GM12878 (cell line): ENCODE results near the gene NLGN2. TPM values are rescaled to one million over a fixed set of nuclear protein-coding genes. Genes with fewer than 3 reads are reported as not detected.

Source experiments
- BCL11A ChIP-seq: IDR thresholded peaks from 2 replicates; pipeline ENCODE4 v1.6.1; 2011; ENCODE audit warnings: low read depth, low read length
- BHLHE40 ChIP-seq, 2 experiments: fragments of 450-650 bp in 1 of 2; IDR thresholded peaks; 2 replicates each; pipeline ENCODE4 v1.6.1; 2011 to 2017; ENCODE audit warnings: low read depth in 2 of 2, borderline replicate concordance in 1 of 2, improper control_type of control experiment in 1 of 2, low read length in 1 of 2, mild to moderate bottlenecking in 1 of 2
- BMI1 ChIP-seq: fragments of 450-650 bp; IDR thresholded peaks from 2 replicates; pipeline ENCODE4 v1.6.1; 2016; ENCODE audit warnings: mild to moderate bottlenecking, moderate library complexity, borderline replicate concordance
- CHD2 ChIP-seq: IDR thresholded peaks from 2 replicates; pipeline ENCODE4 v1.6.1; 2011; ENCODE audit warnings: low read depth, low read length, improper control_type of control experiment, borderline replicate concordance
- DPF2 ChIP-seq: fragments of 450-650 bp; IDR thresholded peaks from 2 replicates; pipeline ENCODE4 v1.6.1; 2017; ENCODE audit warnings: mild to moderate bottlenecking
- EGR1 ChIP-seq, 2 experiments: IDR thresholded peaks; 1 replicate in 1 of 2; 2 replicates in 1 of 2; pipeline ENCODE4 v1.6.1; 2011 to 2012; ENCODE audit warnings: low read depth in 2 of 2, low read length in 2 of 2, borderline replicate concordance in 1 of 2, mild to moderate bottlenecking in 1 of 2, moderate library complexity in 1 of 2
- ETV6 ChIP-seq, 2 experiments: fragments of 450-650 bp in 1 of 2; IDR thresholded peaks in 1 of 2; conservative IDR thresholded peaks in 1 of 2; 2 replicates each; pipeline ENCODE4 v1.6.1; 2014; ENCODE audit warnings: antibody characterized with exemption in 1 of 2, borderline replicate concordance in 1 of 2, low read depth in 1 of 2, mild to moderate bottlenecking in 1 of 2, moderate library complexity in 1 of 2
- FOS ChIP-seq: IDR thresholded peaks from 3 replicates; pipeline ENCODE4 v1.6.1; 2011; ENCODE audit warnings: borderline replicate concordance; ENCODE audit not compliant: insufficient read length; ENCODE audit errors: extremely low read depth
- HDAC6 ChIP-seq: fragments of 200-600 bp; sonication (generic); IDR thresholded peaks from one replicate; pipeline ENCODE4 v1.8.0; 2017; ENCODE audit warnings: antibody characterized with exemption; ENCODE audit not compliant: unreplicated experiment
- IKZF1 ChIP-seq: fragments of 450-650 bp; conservative IDR thresholded peaks from 2 replicates; pipeline ENCODE4 v1.6.1; 2017; ENCODE audit warnings: antibody characterized with exemption, mild to moderate bottlenecking
- MEF2B ChIP-seq: fragments of 450-650 bp; IDR thresholded peaks from 2 replicates; pipeline ENCODE4 v1.6.1; 2018; ENCODE audit warnings: mild to moderate bottlenecking, moderate library complexity; ENCODE audit not compliant: partially characterized antibody, poor library complexity, severe bottlenecking
- MTA2 ChIP-seq: fragments of 450-650 bp; IDR thresholded peaks from 2 replicates; pipeline ENCODE4 v1.6.1; 2016; ENCODE audit warnings: low read depth, mild to moderate bottlenecking, moderate library complexity
- MYC ChIP-seq: IDR thresholded peaks from 2 replicates; pipeline ENCODE4 v1.6.1; 2011; ENCODE audit warnings: mild to moderate bottlenecking, low read length, moderate library complexity, inconsistent platforms; ENCODE audit not compliant: insufficient read depth, insufficient replicate concordance, insufficient read length, severe bottlenecking
- NR2C2 ChIP-seq: IDR thresholded peaks from 2 replicates; pipeline ENCODE4 v1.6.1; 2011; ENCODE audit warnings: borderline replicate concordance, low read depth; ENCODE audit not compliant: control insufficient read depth, insufficient read length
- POLR2A ChIP-seq: IDR thresholded peaks from 2 replicates; pipeline ENCODE4 v1.6.1; 2011; ENCODE audit warnings: low read depth, mild to moderate bottlenecking, low read length
- RAD51 ChIP-seq: fragments of 450-650 bp; IDR thresholded peaks from 2 replicates; pipeline ENCODE4 v1.6.1; 2016; ENCODE audit warnings: moderate library complexity, mild to moderate bottlenecking, inconsistent platforms
- RCOR1 ChIP-seq: conservative IDR thresholded peaks from 2 replicates; pipeline ENCODE4 v1.6.1; 2012; ENCODE audit warnings: low read depth, low read length, improper control_type of control experiment
- SMC3 ChIP-seq: IDR thresholded peaks from 2 replicates; pipeline ENCODE4 v1.6.1; 2011; ENCODE audit warnings: low read length, improper control_type of control experiment, borderline replicate concordance
- SPI1 ChIP-seq: IDR thresholded peaks from 2 replicates; pipeline ENCODE4 v1.6.1; 2011; ENCODE audit warnings: low read depth, mild to moderate bottlenecking, low read length, moderate library complexity, borderline replicate concordance; ENCODE audit not compliant: insufficient read depth
- SREBF1 ChIP-seq: IDR thresholded peaks from 2 replicates; pipeline ENCODE4 v1.6.1; 2012; ENCODE audit warnings: mild to moderate bottlenecking, low read length
- TARDBP ChIP-seq: IDR thresholded peaks from 2 replicates; pipeline ENCODE4 v1.6.1; 2016; ENCODE audit warnings: borderline replicate concordance
- ZBTB11 ChIP-seq: fragments of 450-650 bp; formaldehyde crosslinking; IDR thresholded peaks from 2 replicates; pipeline ENCODE4 v1.5.0; 2022; ENCODE audit warnings: mild to moderate bottlenecking, missing genetic modification characterization
- ZBTB33 ChIP-seq: fragments of 450-650 bp; IDR thresholded peaks from 2 replicates; pipeline ENCODE4 v1.6.1; 2017; ENCODE audit warnings: mild to moderate bottlenecking
- polyA plus RNA-seq, 11 experiments: library from polyadenylated mRNA; depleted of rRNA in 4 of 11; unstranded in 6 of 11; stranded (reverse) in 5 of 11; fragments of >200 nt; fragmentation: Nextera tagmentation in 4 of 11; fragmentation: Illumina TruSeq in 1 of 11; extraction: Ambion mirVana in 4 of 11; extraction: Trizol in 1 of 11; gene quantifications; 1 replicate in 1 of 11; 2 replicates in 10 of 11; pipeline versions ENCODE4 v1.2.1 to v1.2.3, GENCODE V29; 2011 to 2016; ENCODE audit warnings: inconsistent platforms in 2 of 11, missing spikeins in 2 of 11, low read depth in 1 of 11
- total RNA-seq, 4 experiments: library from RNA; depleted of rRNA in 3 of 4; stranded (reverse); fragments of >200 nt in 3 of 4; fragmentation: Illumina TruSeq in 1 of 4; extraction: Trizol in 1 of 4; gene quantifications; 2 replicates each; pipeline versions ENCODE4 v1.2.1 to v1.2.3, GENCODE V29; 2013 to 2021

NLGN2 gene
- total and polyA plus RNA-seq, 10 of the 15 experiments (the other 5 are each of a cell fraction or from before 2014, with no cell fraction given): 0.02 to 0.87 (median 0.11) TPM; not detected in 2

GRCh38 chr17:7440113-7440833 lies 32.6 kb downstream of the NLGN2 start (continued):
- TF ChIP-seq MYC: no peak
- no peak for TF ChIP-seq ZBTB33
- no peak for TF ChIP-seq RCOR1
- TF ChIP-seq ZBTB11 (CRISPR knock-in tag): no peak
- peak; percentile 75 for TF ChIP-seq RAD51
- peak in 1 of 2 experiments; percentile 72; a peak in 2 of 3 replicates for TF ChIP-seq EGR1 (IDR thresholded peaks at IDR 0.05; ENCODE audit: borderline replicate concordance in 1 of 2, low read depth in 2 of 2, low read length in 2 of 2)
- TF ChIP-seq FOS: no peak
- TF ChIP-seq POLR2A: peak; percentile 54; the same call in 1 of the 2 replicates
- peak; percentile 39 for TF ChIP-seq SREBF1
- TF ChIP-seq BHLHE40 (IDR thresholded peaks at IDR 0.05; ENCODE audit: borderline replicate concordance in 1 of 2, low read depth in 2 of 2, low read length in 1 of 2): peak; percentile 43 to 87; a peak in 3 of 4 replicates
- TF ChIP-seq IKZF1: peak; percentile 15; the same call in 1 of the 2 replicates
- TF ChIP-seq ETV6 (conservative IDR thresholded peaks at IDR 0.05 in 1 of 2, IDR thresholded peaks at IDR 0.05 in 1 of 2; ENCODE audit: borderline replicate concordance in 1 of 2, low read depth in 1 of 2): no peak
- no peak for TF ChIP-seq BMI1
- no peak for TF ChIP-seq BCL11A
- no peak for TF ChIP-seq HDAC6
- TF ChIP-seq TARDBP: no peak
- TF ChIP-seq NR2C2: no peak
- no peak for TF ChIP-seq MTA2
- no peak for TF ChIP-seq SMC3
- no peak for TF ChIP-seq SPI1
- TF ChIP-seq CHD2: no peak; the same call in 1 of the 2 replicates
- TF ChIP-seq DPF2: 0 out of 2 replicates have a peak, but pooled peaks have one; percentile 70
- no peak for TF ChIP-seq MEF2B
